Ishikawa (cell line): ENCODE results near the gene KCNG2.

Source experiments
- CEBPB ChIP-seq: IDR thresholded peaks from 2 replicates; pipeline ENCODE4 v1.6.1; 2012
- CREB1 ChIP-seq: IDR thresholded peaks from 2 replicates; pipeline ENCODE4 v1.6.1; 2012; ENCODE audit warnings: low read depth
- EGR1 ChIP-seq: IDR thresholded peaks from 2 replicates; pipeline ENCODE4 v1.6.1; 2012
- EP300 ChIP-seq: IDR thresholded peaks from 2 replicates; pipeline ENCODE4 v1.6.1; 2012; ENCODE audit warnings: borderline replicate concordance
- FOXM1 ChIP-seq: IDR thresholded peaks from 2 replicates; pipeline ENCODE4 v1.6.1; 2012; ENCODE audit warnings: low read depth, borderline replicate concordance
- MAX ChIP-seq: IDR thresholded peaks from 2 replicates; pipeline ENCODE4 v1.6.1; 2012
- NFIC ChIP-seq: IDR thresholded peaks from 2 replicates; pipeline ENCODE4 v1.6.1; 2012
- RAD21 ChIP-seq: IDR thresholded peaks from 2 replicates; pipeline ENCODE4 v1.6.1; 2012; ENCODE audit warnings: low read depth
- REST ChIP-seq: IDR thresholded peaks from 2 replicates; pipeline ENCODE4 v1.6.1; 2012; ENCODE audit warnings: low read depth, mild to moderate bottlenecking
- TAF1 ChIP-seq: IDR thresholded peaks from 2 replicates; pipeline ENCODE4 v1.6.1; 2012; ENCODE audit warnings: low read depth, mild to moderate bottlenecking
- TCF12 ChIP-seq: IDR thresholded peaks from 2 replicates; pipeline ENCODE4 v1.6.1; 2012; ENCODE audit warnings: low read depth
- TEAD4 ChIP-seq: IDR thresholded peaks from 2 replicates; pipeline ENCODE4 v1.6.1; 2012
- USF1 ChIP-seq: IDR thresholded peaks from 2 replicates; pipeline ENCODE4 v1.6.1; 2012
- YY1 ChIP-seq: IDR thresholded peaks from 2 replicates; pipeline ENCODE4 v1.6.1; 2012; ENCODE audit warnings: low read depth
- ZBTB7A ChIP-seq: IDR thresholded peaks from 2 replicates; pipeline ENCODE4 v1.6.1; 2012; ENCODE audit warnings: low read depth

Gene KCNG2

GRCh38 chr18:79911344-79912270, 113.9 kb downstream of the KCNG2 start:
- TF ChIP-seq NFIC, result no peak
- no peak for TF ChIP-seq FOXM1
- TF ChIP-seq CREB1, result no peak
- no peak for TF ChIP-seq YY1
- no peak for TF ChIP-seq TCF12
- no peak for TF ChIP-seq RAD21
- no peak for TF ChIP-seq CEBPB
- TF ChIP-seq ZBTB7A, result no peak
- no peak for TF ChIP-seq USF1
- TF ChIP-seq TAF1, result no peak
- no peak for TF ChIP-seq MAX
- no peak for TF ChIP-seq REST
- TF ChIP-seq EP300, result no peak
- no peak for TF ChIP-seq EGR1
- TF ChIP-seq TEAD4, result no peak

GRCh38 chr18:79912409-79912991, 114.8 kb downstream of the KCNG2 start:
- TF ChIP-seq EP300 (no peak), ZBTB7A (no peak), TEAD4 (no peak), USF1 (no peak), RAD21 (no peak)

GRCh38 chr18:79912994-79913831, 115.5 kb downstream of the KCNG2 start:
- TF ChIP-seq MAX (no peak), CEBPB (no peak), NFIC (no peak), REST (no peak), TCF12 (no peak), TAF1 (no peak), USF1 (no peak)

- no peak for TF ChIP-seq FOXM1
- TF ChIP-seq TAF1, result no peak
- no peak for TF ChIP-seq CEBPB
- no peak for TF ChIP-seq ZBTB7A
- no peak for TF ChIP-seq TCF12
- no peak for TF ChIP-seq EGR1
- no peak for TF ChIP-seq REST
- TF ChIP-seq NFIC, result no peak
- no peak for TF ChIP-seq RAD21
- TF ChIP-seq MAX, result no peak
- TF ChIP-seq CREB1, result no peak
- no peak for TF ChIP-seq USF1
- no peak for TF ChIP-seq EP300
- no peak for TF ChIP-seq TEAD4
- TF ChIP-seq YY1, result no peak
Measured at GRCh38 chr18:79914614-79915160, 116.9 kb downstream of the KCNG2 start.
